Measurements from ENCODE around the gene EIF4E1B.

Gene EIF4E1B

DNA sequence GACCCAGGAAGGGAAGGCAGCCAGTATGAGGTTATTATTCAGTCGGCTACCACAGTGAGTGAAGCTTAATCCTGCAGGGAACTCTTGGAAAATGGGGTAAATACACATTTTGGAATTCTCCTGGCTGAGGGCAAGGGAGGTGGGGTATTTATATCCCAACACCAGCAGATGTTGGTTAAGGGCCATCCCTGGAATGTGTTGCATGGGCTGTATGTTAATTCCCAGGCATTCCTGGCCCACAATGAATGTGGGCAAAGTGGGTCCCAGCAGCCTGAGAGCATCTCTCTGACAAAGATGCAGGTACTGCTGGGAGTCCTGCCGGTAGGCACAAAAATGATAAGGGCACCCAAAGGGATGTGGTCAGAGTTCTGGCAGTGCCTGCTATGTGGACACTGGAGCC is 17.6 kb upstream of the EIF4E1B start:
- TF ChIP-seq ARNTL (CRISPR knock-in tag; IDR thresholded peaks at IDR 0.05; ENCODE audit: borderline replicate concordance, low read depth) = no peak
- TF ChIP-seq CSDC2 (CRISPR knock-in tag; IDR thresholded peaks at IDR 0.05) = no peak
- TF ChIP-seq GLIS3 (CRISPR knock-in tag; IDR thresholded peaks at IDR 0.05) = no peak
- TF ChIP-seq, protein P1, sequence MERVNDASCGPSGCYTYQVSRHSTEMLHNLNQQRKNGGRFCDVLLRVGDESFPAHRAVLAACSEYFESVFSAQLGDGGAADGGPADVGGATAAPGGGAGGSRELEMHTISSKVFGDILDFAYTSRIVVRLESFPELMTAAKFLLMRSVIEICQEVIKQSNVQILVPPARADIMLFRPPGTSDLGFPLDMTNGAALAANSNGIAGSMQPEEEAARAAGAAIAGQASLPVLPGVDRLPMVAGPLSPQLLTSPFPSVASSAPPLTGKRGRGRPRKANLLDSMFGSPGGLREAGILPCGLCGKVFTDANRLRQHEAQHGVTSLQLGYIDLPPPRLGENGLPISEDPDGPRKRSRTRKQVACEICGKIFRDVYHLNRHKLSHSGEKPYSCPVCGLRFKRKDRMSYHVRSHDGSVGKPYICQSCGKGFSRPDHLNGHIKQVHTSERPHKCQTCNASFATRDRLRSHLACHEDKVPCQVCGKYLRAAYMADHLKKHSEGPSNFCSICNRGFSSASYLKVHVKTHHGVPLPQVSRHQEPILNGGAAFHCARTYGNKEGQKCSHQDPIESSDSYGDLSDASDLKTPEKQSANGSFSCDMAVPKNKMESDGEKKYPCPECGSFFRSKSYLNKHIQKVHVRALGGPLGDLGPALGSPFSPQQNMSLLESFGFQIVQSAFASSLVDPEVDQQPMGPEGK (CRISPR knock-in tag; IDR thresholded peaks at IDR 0.05; ENCODE audit: borderline replicate concordance) = no peak
- no peak for TF ChIP-seq BACH2 (CRISPR knock-in tag; IDR thresholded peaks at IDR 0.05; ENCODE audit: borderline replicate concordance)
- TF ChIP-seq ZC3H10 (CRISPR knock-in tag; IDR thresholded peaks at IDR 0.05) = no peak
- TF ChIP-seq, protein P2, sequence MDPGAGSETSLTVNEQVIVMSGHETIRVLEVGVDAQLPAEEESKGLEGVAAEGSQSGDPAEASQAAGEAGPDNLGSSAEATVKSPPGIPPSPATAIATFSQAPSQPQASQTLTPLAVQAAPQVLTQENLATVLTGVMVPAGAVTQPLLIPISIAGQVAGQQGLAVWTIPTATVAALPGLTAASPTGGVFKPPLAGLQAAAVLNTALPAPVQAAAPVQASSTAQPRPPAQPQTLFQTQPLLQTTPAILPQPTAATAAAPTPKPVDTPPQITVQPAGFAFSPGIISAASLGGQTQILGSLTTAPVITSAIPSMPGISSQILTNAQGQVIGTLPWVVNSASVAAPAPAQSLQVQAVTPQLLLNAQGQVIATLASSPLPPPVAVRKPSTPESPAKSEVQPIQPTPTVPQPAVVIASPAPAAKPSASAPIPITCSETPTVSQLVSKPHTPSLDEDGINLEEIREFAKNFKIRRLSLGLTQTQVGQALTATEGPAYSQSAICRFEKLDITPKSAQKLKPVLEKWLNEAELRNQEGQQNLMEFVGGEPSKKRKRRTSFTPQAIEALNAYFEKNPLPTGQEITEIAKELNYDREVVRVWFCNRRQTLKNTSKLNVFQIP (CRISPR knock-in tag; IDR thresholded peaks at IDR 0.05; ENCODE audit: borderline replicate concordance, low read depth) = no peak
- TF ChIP-seq SNAI2 (CRISPR knock-in tag; IDR thresholded peaks at IDR 0.05) = no peak
- TF ChIP-seq, protein P3, sequence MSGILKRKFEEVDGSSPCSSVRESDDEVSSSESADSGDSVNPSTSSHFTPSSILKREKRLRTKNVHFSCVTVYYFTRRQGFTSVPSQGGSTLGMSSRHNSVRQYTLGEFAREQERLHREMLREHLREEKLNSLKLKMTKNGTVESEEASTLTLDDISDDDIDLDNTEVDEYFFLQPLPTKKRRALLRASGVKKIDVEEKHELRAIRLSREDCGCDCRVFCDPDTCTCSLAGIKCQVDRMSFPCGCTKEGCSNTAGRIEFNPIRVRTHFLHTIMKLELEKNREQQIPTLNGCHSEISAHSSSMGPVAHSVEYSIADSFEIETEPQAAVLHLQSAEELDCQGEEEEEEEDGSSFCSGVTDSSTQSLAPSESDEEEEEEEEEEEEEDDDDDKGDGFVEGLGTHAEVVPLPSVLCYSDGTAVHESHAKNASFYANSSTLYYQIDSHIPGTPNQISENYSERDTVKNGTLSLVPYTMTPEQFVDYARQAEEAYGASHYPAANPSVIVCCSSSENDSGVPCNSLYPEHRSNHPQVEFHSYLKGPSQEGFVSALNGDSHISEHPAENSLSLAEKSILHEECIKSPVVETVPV (CRISPR knock-in tag; IDR thresholded peaks at IDR 0.05) = no peak
- no peak for TF ChIP-seq PPARA (CRISPR knock-in tag; IDR thresholded peaks at IDR 0.05; ENCODE audit: borderline replicate concordance)
- no peak for TF ChIP-seq TOX (CRISPR knock-in tag; IDR thresholded peaks at IDR 0.05; ENCODE audit: borderline replicate concordance)
- no peak for TF ChIP-seq ZFP3 (CRISPR knock-in tag; IDR thresholded peaks at IDR 0.05)
- TF ChIP-seq ZNF565 (CRISPR knock-in tag; conservative IDR thresholded peaks at IDR 0.05; ENCODE audit: low read depth) = no peak
- TF ChIP-seq ESRRG (CRISPR knock-in tag; IDR thresholded peaks at IDR 0.05) = no peak
- no peak for ATAC-seq

DNA sequence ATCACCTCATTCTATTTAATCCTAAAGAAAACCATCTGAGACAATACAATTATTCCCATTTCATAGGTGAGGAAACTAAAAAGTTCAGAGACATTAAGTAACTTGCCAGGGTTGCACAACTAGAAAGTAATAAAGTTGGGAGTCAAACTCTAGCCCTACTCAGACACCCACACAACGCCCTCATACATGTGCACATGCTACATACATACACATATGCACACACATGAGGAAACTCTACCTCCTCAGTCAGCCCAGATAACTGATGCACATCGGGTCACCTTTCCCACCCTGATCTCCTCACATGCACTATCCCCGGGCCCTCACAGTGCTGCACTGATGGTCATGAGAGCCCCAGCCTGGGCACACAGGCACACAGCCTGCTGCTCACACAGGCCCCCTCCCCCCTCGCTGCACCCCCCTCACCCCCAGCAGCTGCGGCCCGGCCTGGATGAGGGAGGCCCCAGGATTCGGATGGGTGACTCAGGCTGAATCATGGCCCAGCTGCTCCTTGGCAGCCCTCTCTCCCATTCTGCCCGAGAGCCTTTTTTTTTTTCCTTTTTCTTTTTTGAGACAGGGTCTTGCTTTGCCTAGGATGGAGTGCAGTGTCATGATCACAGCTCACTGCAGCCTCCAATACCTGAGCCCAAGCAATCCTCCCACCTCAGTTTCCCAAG is 15.5 kb upstream of the EIF4E1B start:
- peak; percentile 35 for ATAC-seq
- TF ChIP-seq, protein P2 (CRISPR knock-in tag; IDR thresholded peaks at IDR 0.05; ENCODE audit: borderline replicate concordance, low read depth) = no peak
- no peak for TF ChIP-seq ZC3H10 (CRISPR knock-in tag; IDR thresholded peaks at IDR 0.05)
- no peak for TF ChIP-seq ZNF8 (CRISPR knock-in tag; IDR thresholded peaks at IDR 0.05)
- no peak for TF ChIP-seq ZFP30 (CRISPR knock-in tag; IDR thresholded peaks at IDR 0.05)
- no peak for TF ChIP-seq OSR1 (CRISPR knock-in tag; IDR thresholded peaks at IDR 0.05)
- no peak for TF ChIP-seq ESRRG (CRISPR knock-in tag; IDR thresholded peaks at IDR 0.05)
- TF ChIP-seq RARB (CRISPR knock-in tag; IDR thresholded peaks at IDR 0.05) = no peak
- no peak for TF ChIP-seq ZNF70 (CRISPR knock-in tag; IDR thresholded peaks at IDR 0.05)
- no peak for TF ChIP-seq ZNF565 (CRISPR knock-in tag; conservative IDR thresholded peaks at IDR 0.05; ENCODE audit: low read depth)
- no peak for TF ChIP-seq BACH2 (CRISPR knock-in tag; IDR thresholded peaks at IDR 0.05; ENCODE audit: borderline replicate concordance)
- TF ChIP-seq, protein P1 (CRISPR knock-in tag; IDR thresholded peaks at IDR 0.05; ENCODE audit: borderline replicate concordance) = no peak
- no peak for TF ChIP-seq TCF4 (CRISPR knock-in tag; IDR thresholded peaks at IDR 0.05; ENCODE audit: borderline replicate concordance)
- TF ChIP-seq GLIS3 (CRISPR knock-in tag; IDR thresholded peaks at IDR 0.05) = no peak
- no peak for TF ChIP-seq TOX (CRISPR knock-in tag; IDR thresholded peaks at IDR 0.05; ENCODE audit: borderline replicate concordance)
- TF ChIP-seq, protein P3 (CRISPR knock-in tag; IDR thresholded peaks at IDR 0.05) = no peak
- TF ChIP-seq ZFP3 (CRISPR knock-in tag; IDR thresholded peaks at IDR 0.05) = no peak
- TF ChIP-seq ARNTL (CRISPR knock-in tag; IDR thresholded peaks at IDR 0.05; ENCODE audit: borderline replicate concordance, low read depth) = no peak
- no peak for TF ChIP-seq SNAI2 (CRISPR knock-in tag; IDR thresholded peaks at IDR 0.05)
- TF ChIP-seq, protein P4, sequence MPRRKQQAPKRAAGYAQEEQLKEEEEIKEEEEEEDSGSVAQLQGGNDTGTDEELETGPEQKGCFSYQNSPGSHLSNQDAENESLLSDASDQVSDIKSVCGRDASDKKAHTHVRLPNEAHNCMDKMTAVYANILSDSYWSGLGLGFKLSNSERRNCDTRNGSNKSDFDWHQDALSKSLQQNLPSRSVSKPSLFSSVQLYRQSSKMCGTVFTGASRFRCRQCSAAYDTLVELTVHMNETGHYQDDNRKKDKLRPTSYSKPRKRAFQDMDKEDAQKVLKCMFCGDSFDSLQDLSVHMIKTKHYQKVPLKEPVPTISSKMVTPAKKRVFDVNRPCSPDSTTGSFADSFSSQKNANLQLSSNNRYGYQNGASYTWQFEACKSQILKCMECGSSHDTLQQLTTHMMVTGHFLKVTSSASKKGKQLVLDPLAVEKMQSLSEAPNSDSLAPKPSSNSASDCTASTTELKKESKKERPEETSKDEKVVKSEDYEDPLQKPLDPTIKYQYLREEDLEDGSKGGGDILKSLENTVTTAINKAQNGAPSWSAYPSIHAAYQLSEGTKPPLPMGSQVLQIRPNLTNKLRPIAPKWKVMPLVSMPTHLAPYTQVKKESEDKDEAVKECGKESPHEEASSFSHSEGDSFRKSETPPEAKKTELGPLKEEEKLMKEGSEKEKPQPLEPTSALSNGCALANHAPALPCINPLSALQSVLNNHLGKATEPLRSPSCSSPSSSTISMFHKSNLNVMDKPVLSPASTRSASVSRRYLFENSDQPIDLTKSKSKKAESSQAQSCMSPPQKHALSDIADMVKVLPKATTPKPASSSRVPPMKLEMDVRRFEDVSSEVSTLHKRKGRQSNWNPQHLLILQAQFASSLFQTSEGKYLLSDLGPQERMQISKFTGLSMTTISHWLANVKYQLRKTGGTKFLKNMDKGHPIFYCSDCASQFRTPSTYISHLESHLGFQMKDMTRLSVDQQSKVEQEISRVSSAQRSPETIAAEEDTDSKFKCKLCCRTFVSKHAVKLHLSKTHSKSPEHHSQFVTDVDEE (CRISPR knock-in tag; IDR thresholded peaks at IDR 0.05) = no peak
- no peak for TF ChIP-seq CSDC2 (CRISPR knock-in tag; IDR thresholded peaks at IDR 0.05)
